HCT116 (cell line): ENCODE data around the gene FNDC11. TPM values are rescaled to one million over a fixed set of nuclear protein-coding genes. Genes with fewer than 3 reads are reported as not detected.

Source experiments
- ATAC-seq: fragments of 200-7000 bp; cut with Tn5 transposase; 2 replicates; pipeline ENCODE4 v1.9.1; 2020; ENCODE audit warnings: mild to moderate bottlenecking, moderate library complexity
- Bru-seq: library from RNA; stranded (reverse); fragments of 400-500 nt; gene quantifications from one replicate; lab custom pipeline; 2021; lab: Mats Ljungman, UMichigan
- BruChase-seq, 2 experiments: library from RNA; stranded (reverse); fragments of 400-500 nt; gene quantifications; one replicate each; lab custom pipeline; 2021; lab: Mats Ljungman, UMichigan
- BruUV-seq: library from RNA; stranded (reverse); fragments of 400-500 nt; replicated peaks from 2 replicates; lab custom pipeline; 2021; lab: Mats Ljungman, UMichigan
- CTCF ChIA-PET: fragments of 300-600 bp; sonication (Branson Sonifier 250); formaldehyde crosslinking; loops from one replicate; lab custom pipeline; 2021; ENCODE audit warnings: antibody characterized with exemption; lab: Charles Lee
- POLR2A ChIA-PET: fragments of 300-600, 350-600 bp; sonication (Branson Sonifier 250); formaldehyde crosslinking; loops from one replicate; lab custom pipeline; 2021; ENCODE audit warnings: antibody characterized with exemption; lab: Charles Lee
- RAD21 ChIA-PET, 2 experiments: fragments of 300-600 bp; sonication (Branson Sonifier 250); formaldehyde crosslinking; loops; one replicate each; lab custom pipeline; 2023; ENCODE audit warnings: low total read pairs in 2 of 2; ENCODE audit not compliant: uncharacterized antibody in 2 of 2, unreplicated experiment in 2 of 2, low non-redundant PET in 1 of 2; lab: Charles Lee
- DNase-seq: peaks from one replicate; pipeline ENCODE4 v3.0.0-alpha.2; 2010; ENCODE audit warnings: low read depth, low spot score
- H2AFZ ChIP-seq: fragments of 200-600 bp; shearing (Covaris generic), sonication (generic); 2 replicates; pipeline ENCODE4 v1.6.1; 2017; ENCODE audit warnings: low read depth, mixed run types, mixed read lengths, antibody characterized with exemption, low read length; ENCODE audit not compliant: poor library complexity, severe bottlenecking
- H3K27ac ChIP-seq: 2 replicates; pipeline ENCODE4 v1.5.1; 2012; ENCODE audit warnings: low read depth, low read length
- H3K27me3 ChIP-seq: fragments of 200-600 bp; sonication (generic); 2 replicates; pipeline ENCODE4 v1.6.1; 2016; ENCODE audit warnings: mixed run types, low read length, mixed read lengths; ENCODE audit not compliant: insufficient read depth
- H3K36me3 ChIP-seq, 2 experiments: fragments of 200-500 bp in 1 of 2; fragments of 200-600 bp in 1 of 2; sonication (Bioruptor generic) in 1 of 2; sonication (generic) in 1 of 2; 2 replicates each; pipeline versions ENCODE4 v1.5.1 to v1.6.1; 2014 to 2016; ENCODE audit warnings: low read length in 2 of 2, inconsistent platforms in 1 of 2, mixed read lengths in 1 of 2, mixed run types in 1 of 2; ENCODE audit not compliant: insufficient read depth in 2 of 2, control insufficient read depth in 1 of 2
- H3K4me1 ChIP-seq, 2 experiments: fragments of 200-600 bp in 1 of 2; sonication (generic) in 1 of 2; 2 replicates each; pipeline versions ENCODE4 v1.5.1 to v1.6.1; 2012 to 2017; ENCODE audit warnings: low read length in 2 of 2, inconsistent platforms in 1 of 2, mild to moderate bottlenecking in 1 of 2, mixed read lengths in 1 of 2, mixed run types in 1 of 2, moderate library complexity in 1 of 2; ENCODE audit not compliant: insufficient read depth in 2 of 2, control insufficient read depth in 1 of 2
- H3K4me2 ChIP-seq: fragments of 200-600 bp; sonication (generic); 2 replicates; pipeline ENCODE4 v1.6.1; 2017; ENCODE audit warnings: mixed run types, low read length, mixed read lengths
- H3K4me3 ChIP-seq, 2 experiments: fragments of 200-600 bp in 1 of 2; sonication (generic) in 1 of 2; replicated peaks in 1 of 2; 2 replicates each; pipeline ENCODE4 v1.5.1; 2011 to 2016; ENCODE audit warnings: low read length in 2 of 2, control low read depth in 1 of 2, low read depth in 1 of 2, mild to moderate bottlenecking in 1 of 2, mixed read lengths in 1 of 2, mixed run types in 1 of 2
- H3K79me2 ChIP-seq: fragments of 200-600 bp; sonication (generic); 2 replicates; pipeline ENCODE4 v1.6.1; 2017; ENCODE audit warnings: mild to moderate bottlenecking, mixed run types, low read length, moderate library complexity, mixed read lengths; ENCODE audit not compliant: insufficient read depth
- H3K9ac ChIP-seq: fragments of 200-600 bp; sonication (generic); 2 replicates; pipeline ENCODE4 v1.6.1; 2016; ENCODE audit warnings: low read length, mixed read lengths
- H3K9me2 ChIP-seq: fragments of 200-600 bp; sonication (generic), shearing (Covaris generic); 2 replicates; pipeline ENCODE4 v1.6.1; 2017; ENCODE audit warnings: mixed run types, mild to moderate bottlenecking, moderate library complexity; ENCODE audit not compliant: insufficient read depth
- H3K9me3 ChIP-seq, 2 experiments: fragments of 200-500 bp in 1 of 2; fragments of 200-600 bp in 1 of 2; sonication (Bioruptor generic) in 1 of 2; sonication (generic) in 1 of 2; 2 replicates each; pipeline ENCODE4 v1.6.1; 2014 to 2017; ENCODE audit warnings: low read length in 2 of 2, mixed read lengths in 2 of 2, inconsistent platforms in 1 of 2, low read depth in 1 of 2, mild to moderate bottlenecking in 1 of 2, mixed run types in 1 of 2, moderate library complexity in 1 of 2; ENCODE audit not compliant: control insufficient read depth in 1 of 2, insufficient read depth in 1 of 2
- H4K20me1 ChIP-seq: fragments of 200-600 bp; sonication (generic), shearing (Covaris generic); 2 replicates; pipeline ENCODE4 v1.6.1; 2017; ENCODE audit warnings: mixed run types, mild to moderate bottlenecking, moderate library complexity; ENCODE audit not compliant: insufficient read depth
- CBX3 ChIP-seq: IDR thresholded peaks from 2 replicates; pipeline ENCODE4 v1.6.1; 2012; ENCODE audit warnings: low read depth
- CEBPB ChIP-seq: IDR thresholded peaks from 2 replicates; pipeline ENCODE4 v1.6.1; 2012; ENCODE audit warnings: low read depth
- CTCF ChIP-seq, 3 experiments: fragments of 200-600 bp in 1 of 3; sonication (generic) in 1 of 3; IDR thresholded peaks in 2 of 3; conservative IDR thresholded peaks in 1 of 3; 2 replicates each; pipeline ENCODE4 v1.5.1; 2012 to 2017; ENCODE audit warnings: low read depth in 2 of 3, low read length in 2 of 3, antibody characterized with exemption in 1 of 3, borderline replicate concordance in 1 of 3, control low read depth in 1 of 3, mild to moderate bottlenecking in 1 of 3, mixed read lengths in 1 of 3, mixed run types in 1 of 3, moderate library complexity in 1 of 3; ENCODE audit not compliant: insufficient read depth in 1 of 3
- EGR1 ChIP-seq: IDR thresholded peaks from 2 replicates; pipeline ENCODE4 v1.6.1; 2012; ENCODE audit warnings: low read depth
- ELF1 ChIP-seq: IDR thresholded peaks from 2 replicates; pipeline ENCODE4 v1.6.1; 2012; ENCODE audit warnings: low read depth, borderline replicate concordance
- EZH2 ChIP-seq: fragments of 200-600 bp; sonication (generic); IDR thresholded peaks from 2 replicates; pipeline ENCODE4 v1.6.1; 2017; ENCODE audit warnings: antibody characterized with exemption, mixed run types
- EZH2phosphoT487 ChIP-seq: fragments of 200-600 bp; IDR thresholded peaks from 2 replicates; pipeline ENCODE4 v1.6.1; 2018; ENCODE audit warnings: antibody characterized with exemption, borderline replicate concordance
- FOSL1 ChIP-seq: IDR thresholded peaks from 2 replicates; pipeline ENCODE4 v1.6.1; 2012; ENCODE audit warnings: low read depth
- POLR2AphosphoS5 ChIP-seq: IDR thresholded peaks from 2 replicates; pipeline ENCODE4 v1.6.1; 2011; ENCODE audit warnings: mild to moderate bottlenecking, low read depth, low read length, moderate library complexity
- SIN3A ChIP-seq: IDR thresholded peaks from 2 replicates; pipeline ENCODE4 v1.6.1; 2012; ENCODE audit warnings: low read depth
- SP1 ChIP-seq: IDR thresholded peaks from 2 replicates; pipeline ENCODE4 v1.6.1; 2012; ENCODE audit warnings: low read depth
- TCF7L2 ChIP-seq: IDR thresholded peaks from 2 replicates; pipeline ENCODE4 v1.7.0; 2011; ENCODE audit warnings: borderline replicate concordance, inconsistent platforms; ENCODE audit not compliant: insufficient read depth, insufficient read length; ENCODE audit errors: extremely low read depth
- ZBTB33 ChIP-seq: IDR thresholded peaks from 2 replicates; pipeline ENCODE4 v1.6.1; 2011; ENCODE audit warnings: mild to moderate bottlenecking, low read length, moderate library complexity; ENCODE audit not compliant: insufficient replicate concordance; ENCODE audit errors: extremely low read depth
- ZFX ChIP-seq: fragments of 450-650 bp; IDR thresholded peaks from 2 replicates; pipeline ENCODE4 v1.6.1; 2017
- intact Hi-C: fragments of 100-400 bp; cut with micrococcal nuclease; formaldehyde crosslinking; loops from 2 replicates; pipeline ENCODE4 v1.10.0; 2022
- long read RNA-seq: library from polyadenylated mRNA; unstranded; transcript quantifications from one replicate; pipeline ENCODE4 v2.0.0, GENCODE V29; 2021; ENCODE audit not compliant: unreplicated experiment
- polyA plus RNA-seq: library from polyadenylated mRNA; unstranded; fragments of >200 nt; gene quantifications from 2 replicates; pipeline ENCODE4 v1.2.1, GENCODE V29; 2012; ENCODE audit warnings: missing spikeins
- total RNA-seq: library from RNA; stranded (reverse); gene quantifications from one replicate; pipeline ENCODE4 v1.2.1, GENCODE V29; 2021; ENCODE audit not compliant: unreplicated experiment

The FNDC11 gene
- total RNA-seq (5.5 TPM), Bru-seq, nascent RNA (percentile 38 among the genes with signal in this experiment), BruChase-seq, experiment 1, labeled RNA remaining after a 6-hour chase (percentile 57 among the genes with signal in this experiment), BruChase-seq, experiment 2, labeled RNA remaining after a 2-hour chase (percentile 47 among the genes with signal in this experiment)
- 3.1 TPM in 2 replicates for polyA plus RNA-seq
- long read RNA-seq, partial matches to known transcripts: 0 of 8 reads
- long read RNA-seq, other reads (novel, unspliced or antisense): 3 of 8 reads

- RAD21 ChIA-PET: no interaction called here
- Histone ChIP-seq H3K9me3 (no peaks in the 10 kb centered on the region), H3K4me3 (peak within 1 kb of the TSS; percentile 57 to 72), H3K36me3 (no peaks in the 10 kb centered on the region), H3K27ac (peak within 1 kb of the TSS; percentile 83), H2AFZ (no peak within 1 kb of the TSS), H3K9me2 (no peaks in the 10 kb centered on the region), H3K4me2 (peak within 1 kb of the TSS; percentile 100), H3K9ac (peak within 1 kb of the TSS; percentile 73), H3K27me3 (no peaks in the 10 kb centered on the region), H4K20me1 (no peaks in the 10 kb centered on the region), H3K4me1 (peaks cover 12 to 20% of the 10 kb centered on the region in 2 experiments), H3K79me2 (no peaks in the 10 kb centered on the region)
- TF ChIP-seq ZFX (no peak), CEBPB (no peak), EZH2phosphoT487 (no peak)
- ATAC-seq (peak; percentile 58), DNase-seq (no peak)
- BruUV-seq: no TSS peak
- CTCF ChIA-PET: no interaction called here
- POLR2A ChIA-PET: no interaction called here
- intact Hi-C loops: no loop called here
These were observed at the start of gene FNDC11 for GRCh38 chr20:63553933-63554290. Gene FNDC11 (plus strand): TSS chr20:63554159. CDS start chr20:63555664, 1,505 bp downstream.

GRCh38 chr20:63504642-63505041 lies 49.3 kb upstream of the FNDC11 start:
- H3K4me3 ChIP-seq: no peak overlapping the region
- H3K36me3 ChIP-seq: no peaks in the 10 kb centered on the region
- H3K9me3 ChIP-seq: no peaks in the 10 kb centered on the region; a peak in 1 of 4 replicates
- RAD21 ChIA-PET: no interaction called here
- H4K20me1 ChIP-seq: no peaks in the 10 kb centered on the region
- H3K9me2 ChIP-seq: no peaks in the 10 kb centered on the region
- TF ChIP-seq EGR1: no peak
- no peak for TF ChIP-seq POLR2AphosphoS5
- no peak for TF ChIP-seq FOSL1
- TF ChIP-seq EZH2: no peak
- TF ChIP-seq ELF1: no peak
- TF ChIP-seq CBX3: no peak
- no peak for TF ChIP-seq ZBTB33
- no peak for TF ChIP-seq CTCF (IDR thresholded peaks at IDR 0.05 in 2 of 3, conservative IDR thresholded peaks at IDR 0.05 in 1 of 3; ENCODE audit: borderline replicate concordance in 1 of 3, insufficient read depth in 1 of 3, low read depth in 2 of 3, low read length in 2 of 3)
- TF ChIP-seq TCF7L2: no peak
- TF ChIP-seq SP1: no peak
- TF ChIP-seq SIN3A: no peak
- TF ChIP-seq, all 23 proteins: peak for 0
- Histone ChIP-seq H3K9ac (no peak overlapping the region), H3K79me2 (no peaks in the 10 kb centered on the region), H3K4me2 (no peak overlapping the region), H2AFZ (no peak overlapping the region), H3K4me1 (peaks cover 9 to 18% of the 10 kb centered on the region in 2 experiments), H3K27ac (no peak overlapping the region), H3K27me3 (no peaks in the 10 kb centered on the region)
- no peak for DNase-seq
- intact Hi-C loops: no loop called here
- ChIA-PET CTCF (interaction anchor here (0.6 kb wide), 1 partner anchor 20 kb away, joined by 3 read pairs; no protein-coding TSS in a partner anchor), POLR2A (interaction anchor here (1.3 kb wide), 1 partner anchor 16 kb away, joined by 3 read pairs; the partner anchor contains the start of gene PPDPF)
- no peak for ATAC-seq
- no TSS peak for BruUV-seq
